Stimulated activated CD4-positive, alpha-beta T cell treated with anti-CD3 and anti-CD28 coated beads, Interleukin-1b, Interleukin-23, amount 100 ng/mL, for 1 hour (primary cell): Measurements from ENCODE around the gene OR2V1.
"Not testable (repeated sequence)": the region's sequence is repeated elsewhere in the genome, so short reads cannot be mapped to it uniquely, and the experiment has no call there.

Experiments
- DNase-seq, 2 donors: peaks; one replicate each; pipeline ENCODE4 v3.0.0-alpha.2; 2020; ENCODE audit warnings: low read depth in 2 of 2

OR2V1 gene, protein sequence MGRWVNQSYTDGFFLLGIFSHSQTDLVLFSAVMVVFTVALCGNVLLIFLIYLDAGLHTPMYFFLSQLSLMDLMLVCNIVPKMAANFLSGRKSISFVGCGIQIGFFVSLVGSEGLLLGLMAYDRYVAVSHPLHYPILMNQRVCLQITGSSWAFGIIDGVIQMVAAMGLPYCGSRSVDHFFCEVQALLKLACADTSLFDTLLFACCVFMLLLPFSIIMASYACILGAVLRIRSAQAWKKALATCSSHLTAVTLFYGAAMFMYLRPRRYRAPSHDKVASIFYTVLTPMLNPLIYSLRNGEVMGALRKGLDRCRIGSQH

GRCh38 chr5:181130832-181131496, at the start of gene OR2V1:
Gene OR2V1, minus strand, starts transcription at chr5:181131169. Its CDS starts 5,865 bp downstream, at chr5:181125304.
- no peak for DNase-seq

DNA sequence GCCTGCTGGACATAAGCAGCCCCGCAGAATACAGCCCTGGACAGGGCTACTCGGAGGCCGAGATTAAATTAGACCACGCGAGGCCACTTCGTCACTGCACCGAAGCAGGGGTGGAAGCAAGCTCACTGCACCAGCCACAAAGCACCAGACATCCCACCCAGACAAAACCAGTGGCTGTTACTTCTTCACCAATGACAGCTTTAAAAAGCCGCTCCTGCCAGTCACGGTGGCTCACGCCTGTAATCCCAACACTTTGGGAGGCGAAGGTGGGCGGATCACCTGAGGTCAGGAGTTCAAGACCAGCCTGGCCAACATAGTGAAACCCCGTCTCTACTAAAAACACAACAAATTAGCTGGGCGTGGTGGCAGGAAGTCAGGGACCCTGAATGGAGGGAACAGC, 46.6 kb upstream of the OR2V1 start:
- not testable (repeated sequence) for DNase-seq

DNA sequence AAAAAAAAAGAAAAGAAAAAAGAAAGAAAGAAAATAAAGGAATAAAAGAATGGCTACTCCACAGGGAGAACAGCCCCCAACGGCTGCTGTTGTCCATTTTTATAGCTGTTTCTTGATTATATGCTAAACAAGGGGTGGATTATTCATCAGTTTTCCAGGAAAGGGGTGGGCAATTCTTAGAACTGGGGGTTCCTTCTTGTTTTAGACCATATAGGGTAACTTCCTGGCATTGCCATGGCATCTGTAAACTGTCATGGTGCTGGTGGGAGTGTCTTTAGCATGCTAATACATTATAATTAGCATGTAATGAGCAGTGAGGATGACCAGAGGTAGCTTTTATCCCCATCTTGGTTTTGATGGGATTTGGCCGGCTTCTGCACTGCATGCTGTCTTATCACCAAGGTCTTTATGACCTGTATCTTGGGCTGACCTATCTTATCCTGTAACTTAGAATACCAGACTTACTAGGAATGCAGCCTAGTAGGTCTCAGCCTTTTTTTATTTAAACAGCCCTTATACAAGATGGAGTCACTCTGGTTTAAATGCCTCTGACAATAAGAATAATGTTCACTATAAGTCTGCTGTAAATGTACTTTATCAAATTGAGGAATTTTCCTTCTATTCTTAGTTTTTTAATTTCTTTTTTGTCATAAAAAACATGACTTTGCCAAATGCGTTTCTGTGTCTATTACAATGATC, 45.4 kb upstream of the OR2V1 start:
- no peak for DNase-seq

GRCh38 chr5:181173420-181174342, 42.7 kb upstream of the OR2V1 start:
- DNase-seq = no peak

DNA sequence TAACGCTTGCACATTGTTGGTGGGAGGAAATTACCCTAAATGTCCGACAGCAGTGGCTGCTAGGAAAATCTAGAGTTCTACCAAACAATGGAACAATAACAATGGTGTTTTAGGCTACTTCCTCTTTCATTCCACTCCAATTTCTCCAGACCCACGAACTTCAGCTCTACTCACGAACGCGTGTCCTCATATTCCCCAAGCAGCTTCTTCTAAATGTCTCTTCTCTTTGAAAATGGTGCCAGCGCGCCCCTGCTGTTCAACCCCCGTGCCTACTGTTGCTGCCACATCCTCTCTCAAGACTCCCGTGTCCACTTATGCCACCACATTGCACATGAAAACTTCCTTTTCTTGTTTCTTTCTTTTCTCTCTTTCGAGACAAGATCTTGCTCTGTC, 42.1 kb upstream of the OR2V1 start:
- no peak for DNase-seq

DNA sequence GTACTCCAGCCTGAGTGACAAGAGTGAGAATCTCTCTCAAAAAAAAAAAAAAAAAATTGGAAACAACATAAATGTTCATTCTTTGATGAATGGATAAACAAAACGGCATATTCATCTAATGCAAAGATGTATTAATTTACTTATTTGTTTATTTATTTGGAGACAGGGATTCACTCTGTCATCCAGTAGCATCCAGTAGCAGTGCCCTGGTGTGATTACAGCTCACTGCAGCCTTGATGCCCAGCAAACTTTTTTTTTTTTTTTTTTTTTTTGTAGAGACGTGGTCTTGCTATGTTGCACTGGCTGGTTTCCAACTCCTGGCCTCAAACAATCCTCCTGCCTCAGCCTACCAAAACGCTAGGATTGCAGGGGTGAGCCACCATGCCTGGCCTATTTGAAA, 40.8 kb upstream of the OR2V1 start:
- no peak for DNase-seq

GRCh38 chr5:181170996-181171395, 40.0 kb upstream of the OR2V1 start:
- no peak for DNase-seq

DNA sequence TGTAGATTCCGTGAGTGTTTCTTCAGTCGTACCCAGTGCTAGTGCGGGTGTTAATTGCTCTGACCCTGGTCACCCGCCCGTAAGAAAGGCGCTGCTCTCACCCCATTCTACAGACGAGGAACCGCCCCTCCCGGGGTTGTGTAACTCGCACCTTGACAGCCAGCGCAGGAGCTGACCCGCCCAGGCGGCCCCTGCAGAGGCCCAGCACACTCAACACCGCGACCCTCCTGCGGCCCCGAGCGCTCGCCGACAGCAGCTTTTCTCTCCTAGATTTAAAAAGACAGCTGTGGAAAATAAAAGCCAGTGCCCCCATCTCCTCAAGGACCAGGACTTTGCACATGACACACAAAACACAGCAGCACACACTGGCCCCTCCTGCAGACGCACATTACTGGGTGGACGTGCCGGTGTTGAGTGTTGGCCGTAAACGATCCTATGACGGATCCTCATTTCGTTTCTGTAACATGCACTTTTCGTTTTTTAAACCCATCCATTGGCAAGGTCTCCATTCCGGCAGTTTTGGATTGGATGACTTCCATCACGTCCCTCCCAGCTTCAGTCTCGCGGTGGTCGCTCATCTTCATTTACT, 39.4 kb upstream of the OR2V1 start:
- no peak for DNase-seq

GRCh38 chr5:181169459-181170236, 38.7 kb upstream of the OR2V1 start:
- peak in 1 of 2 donors; percentile 76 for DNase-seq

DNA sequence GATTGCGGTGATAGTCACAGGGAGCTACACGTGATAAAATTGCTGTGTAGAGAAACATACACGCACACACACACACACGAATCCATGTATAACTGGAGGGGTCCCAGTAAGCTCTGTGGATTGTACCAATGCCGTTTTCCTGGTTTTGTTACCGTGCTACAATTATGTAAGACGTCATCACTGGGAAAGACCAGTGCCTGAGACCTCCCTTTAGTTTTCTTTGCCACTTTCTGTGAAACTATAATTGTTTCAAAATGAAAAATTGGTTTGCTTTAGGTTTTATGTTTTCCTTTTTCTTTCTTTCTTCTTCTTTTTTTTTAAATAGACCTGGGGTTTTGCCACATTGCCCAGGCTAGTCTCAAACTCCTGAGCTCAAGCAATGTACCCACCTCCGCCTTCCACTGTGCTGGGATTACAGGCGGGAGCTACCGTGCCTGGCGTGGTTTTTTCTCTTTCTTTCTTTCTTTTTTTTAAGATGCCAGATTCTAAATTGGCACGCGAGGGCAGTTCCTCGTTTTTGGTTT, 37.7 kb upstream of the OR2V1 start:
- DNase-seq = no peak

DNA sequence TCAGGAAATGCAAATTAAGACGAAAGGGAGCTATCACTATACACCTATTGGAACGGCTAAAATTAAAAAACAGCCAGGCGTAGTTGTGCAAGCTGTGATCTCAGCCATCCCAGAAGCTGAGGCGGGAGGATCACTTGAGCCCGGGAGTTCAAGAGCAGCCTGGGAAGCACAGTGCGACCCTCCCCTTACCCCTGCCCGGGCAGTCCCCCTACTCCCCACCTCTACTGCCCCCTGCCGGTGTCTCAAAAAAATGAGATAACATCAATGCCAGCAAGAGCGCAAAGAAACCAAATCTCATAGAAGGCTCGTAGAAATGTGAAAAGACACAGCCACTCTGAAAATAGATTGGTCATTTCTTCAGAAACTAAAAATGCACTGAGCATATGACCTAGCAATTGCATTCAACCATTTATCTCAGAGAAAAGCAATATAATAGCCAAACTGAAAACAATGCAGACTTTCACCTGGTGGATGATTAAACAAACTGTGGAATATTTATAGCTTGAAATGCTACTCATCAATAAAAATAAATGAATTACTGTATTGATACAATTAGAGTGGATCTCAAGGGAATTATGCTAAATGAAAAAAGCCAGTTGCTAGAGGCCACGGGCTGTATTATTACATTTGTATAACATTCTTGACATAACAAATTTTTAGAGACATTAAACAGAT, 37.0 kb upstream of the OR2V1 start:
- no peak for DNase-seq

DNA sequence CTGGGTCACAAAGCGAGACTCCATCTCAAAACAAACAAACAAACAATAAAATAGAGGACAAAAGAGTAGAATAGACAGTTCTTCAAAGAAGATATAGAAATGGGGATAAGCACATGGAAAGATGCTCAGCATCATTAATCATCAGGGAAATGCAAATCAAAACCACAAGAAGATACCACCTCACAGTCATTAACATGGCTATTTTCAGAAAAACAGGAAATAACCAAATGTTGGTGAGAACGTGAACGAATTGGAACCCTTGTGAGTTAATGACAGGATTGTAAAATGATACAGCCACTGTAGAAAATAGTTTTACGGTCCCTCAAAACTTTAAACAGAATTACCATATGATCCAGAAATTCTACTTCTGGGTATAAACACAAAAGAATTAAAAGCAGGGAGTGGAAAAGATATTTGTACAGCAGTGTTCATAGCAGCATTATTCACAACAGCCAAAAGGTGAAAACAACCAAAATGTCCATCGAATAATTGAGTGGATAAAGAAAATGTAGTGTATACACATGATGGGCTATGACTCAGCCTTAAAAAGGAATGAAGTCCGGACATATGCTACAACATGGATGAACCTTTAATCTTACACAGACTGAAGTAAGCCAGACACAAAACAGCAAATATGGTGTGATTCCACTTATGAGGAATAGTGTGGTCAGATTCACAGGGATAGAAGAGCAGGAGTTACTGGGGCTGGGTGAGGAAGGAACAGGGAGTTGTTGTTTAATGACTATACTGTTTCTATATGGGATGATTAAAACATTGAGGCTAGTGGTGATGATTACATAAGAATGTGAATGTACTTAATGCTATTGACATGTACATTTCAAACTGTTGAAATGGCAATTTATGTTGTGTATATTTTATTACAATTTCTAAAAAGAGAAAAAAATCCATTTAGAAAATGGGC, 36.1 kb upstream of the OR2V1 start:
- DNase-seq = no peak

DNA sequence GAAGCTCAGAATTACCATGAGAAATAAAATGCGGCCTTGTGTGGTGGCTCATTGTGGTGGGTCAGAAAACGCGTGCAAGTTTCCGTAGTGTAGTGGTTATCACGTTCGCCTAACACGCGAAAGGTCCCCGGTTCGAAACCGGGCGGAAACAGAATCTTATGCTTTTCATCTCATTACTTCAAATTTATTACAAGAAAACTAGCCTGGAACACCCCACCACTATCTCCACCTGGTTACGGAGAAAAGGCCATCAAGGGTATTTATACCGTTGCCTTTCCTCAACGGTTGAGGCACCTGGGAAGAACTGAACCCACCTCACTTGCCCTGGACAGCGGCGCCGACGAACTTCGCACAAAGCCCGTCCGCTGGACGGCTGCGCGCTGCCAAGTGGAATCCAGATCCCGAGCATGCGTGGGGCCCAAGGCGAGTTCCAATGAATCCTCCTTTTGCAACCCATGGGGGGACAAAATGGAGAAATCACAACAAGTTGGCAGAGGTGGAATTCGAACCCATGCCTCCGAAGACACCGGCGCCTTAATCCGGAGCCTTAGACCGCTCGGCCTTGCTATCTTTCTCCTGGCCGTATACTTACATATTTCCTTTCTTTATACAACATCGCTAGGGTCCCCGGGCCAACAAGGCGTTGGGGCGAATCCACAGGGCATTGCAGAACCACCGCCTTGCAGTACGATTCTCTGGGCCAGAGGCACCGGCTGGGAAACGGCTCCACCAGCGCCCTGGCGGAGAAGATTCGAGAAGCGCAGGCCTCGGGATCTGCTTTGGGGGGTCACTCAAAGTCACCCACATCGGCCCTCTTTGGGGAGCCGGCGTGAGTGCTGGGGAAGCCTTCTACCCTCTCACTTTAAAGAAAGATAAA, 33.3 kb upstream of the OR2V1 start:
- DNase-seq = no peak

DNA sequence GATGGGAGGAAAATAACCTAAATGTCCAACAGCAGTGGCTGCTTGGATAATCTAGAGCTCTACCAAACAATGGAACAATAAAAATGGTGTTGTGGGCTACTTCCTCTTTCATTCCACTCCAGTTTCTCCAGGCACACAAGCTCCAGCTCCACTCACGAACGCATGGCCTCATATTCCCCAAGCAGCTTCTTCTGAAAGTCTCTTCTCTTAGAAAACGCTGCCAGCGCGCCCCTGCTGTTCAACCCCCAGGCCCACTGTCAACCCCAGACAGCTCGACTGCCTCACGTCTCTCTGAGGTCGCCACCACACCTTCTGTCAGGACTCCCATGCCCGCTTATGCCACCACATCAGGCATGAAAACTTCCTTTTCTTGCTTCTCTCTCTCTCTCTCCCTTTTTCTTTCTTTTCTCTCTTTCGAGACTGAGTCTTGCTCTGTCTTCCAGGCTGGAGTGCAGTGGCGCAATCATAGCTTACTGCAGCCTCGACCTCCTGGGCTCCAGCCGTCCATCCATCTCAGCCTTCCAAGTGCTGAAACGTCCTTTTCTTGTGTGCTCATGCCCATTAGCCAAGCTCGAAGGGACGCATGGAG, 32.6 kb upstream of the OR2V1 start:
- DNase-seq = no peak

- no peak for DNase-seq
These were observed 30.7 kb upstream of the OR2V1 start for GRCh38 chr5:181161534-181162175.

GRCh38 chr5:181160755-181161533, 30.0 kb upstream of the OR2V1 start:
- DNase-seq = not testable (repeated sequence)
